GM13976 (cell line): ENCODE data around the gene EPS8L3.

Experiments used
- DNase-seq: peaks from one replicate; pipeline ENCODE4 v3.0.0; 2012; ENCODE audit warnings: low spot score
- CTCF ChIP-seq: IDR thresholded peaks from 2 replicates; pipeline ENCODE4 v1.5.1; 2012; ENCODE audit warnings: borderline replicate concordance, mild to moderate bottlenecking; ENCODE audit not compliant: insufficient read depth; ENCODE audit errors: extremely low read depth, missing control alignments, control extremely low read depth
- in situ Hi-C: fragments of 300-500 bp; cut with MboI; formaldehyde crosslinking; loops from one replicate; pipeline ENCODE4 v1.12.0; 2022; ENCODE audit warnings: low sequenced_read_pairs, mixed read lengths, inconsistent platforms; ENCODE audit not compliant: unreplicated experiment

Gene EPS8L3

DNA sequence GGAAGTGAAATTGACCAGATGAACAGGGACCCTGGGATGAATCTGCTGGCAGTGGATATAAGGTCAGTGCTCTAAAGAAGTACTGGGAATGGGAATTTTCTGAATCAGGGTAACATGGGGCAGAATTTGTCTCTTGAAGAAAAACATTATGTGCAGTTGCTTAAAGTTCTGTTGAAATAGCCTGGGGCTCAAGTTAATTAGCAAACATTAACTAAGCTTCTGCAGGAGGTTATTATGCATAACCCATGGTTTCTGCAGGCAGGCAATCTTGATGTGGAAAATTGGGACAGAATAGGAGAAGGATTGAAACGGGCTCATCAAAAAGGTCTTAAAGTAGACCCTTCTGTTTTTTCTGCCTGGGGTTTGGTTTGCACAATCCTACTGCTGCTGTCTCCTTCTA lies 37.7 kb downstream of the EPS8L3 start:
- TF ChIP-seq CTCF, result no peak
- DNase-seq, result no peak
- in situ Hi-C loops, result no loop called here

DNA sequence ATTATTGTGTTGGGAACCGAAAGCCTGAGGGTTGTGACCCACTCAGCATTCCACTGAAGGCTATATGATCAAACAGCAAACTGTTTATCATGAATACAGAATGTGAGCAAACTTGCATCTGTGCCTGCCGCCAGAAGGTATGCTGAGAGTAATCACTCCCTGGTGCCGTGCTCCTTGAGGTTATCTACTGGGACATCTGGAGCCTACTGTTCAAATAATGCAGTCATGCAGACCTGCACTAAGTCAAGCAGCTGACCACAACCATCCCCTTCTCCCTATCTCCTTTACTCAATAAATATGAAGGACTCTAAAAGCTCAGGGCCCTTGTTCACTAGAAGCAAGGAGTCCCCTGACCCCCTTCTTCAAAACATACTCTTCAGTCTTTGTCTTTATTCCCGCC lies 38.2 kb downstream of the EPS8L3 start:
- in situ Hi-C loops, result no loop called here
- no peak for TF ChIP-seq CTCF

DNA sequence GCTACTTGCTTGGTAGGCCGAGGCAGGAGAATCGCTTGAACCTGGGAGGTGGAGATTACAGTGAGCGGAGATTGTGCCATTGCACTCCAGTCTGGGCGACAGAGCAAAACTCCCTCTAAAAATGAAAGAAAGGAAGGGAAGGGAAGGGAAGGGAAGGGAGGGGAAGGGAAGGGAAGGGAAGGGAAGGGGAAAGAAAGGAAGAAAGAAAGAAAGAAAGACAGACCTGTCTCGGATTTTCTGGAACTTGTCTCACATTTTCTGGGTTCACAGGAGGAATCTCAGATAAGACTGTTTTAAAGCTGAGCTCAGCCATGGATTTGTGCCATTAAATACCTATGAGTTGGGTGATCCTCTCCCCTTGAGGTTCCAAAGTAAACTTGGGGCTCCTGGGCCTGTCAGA lies 38.8 kb downstream of the EPS8L3 start:
- in situ Hi-C loops, result no loop called here
- TF ChIP-seq CTCF, result no peak
- DNase-seq, result no peak

More for the DNA sequence above, 38.2 kb downstream of the EPS8L3 start:
- DNase-seq, result no peak

- in situ Hi-C loops, result no loop called here
- TF ChIP-seq CTCF, result no peak
- no peak for DNase-seq
Measured at GRCh38 chr1:109722908-109723691, 40.6 kb downstream of the EPS8L3 start.

DNA sequence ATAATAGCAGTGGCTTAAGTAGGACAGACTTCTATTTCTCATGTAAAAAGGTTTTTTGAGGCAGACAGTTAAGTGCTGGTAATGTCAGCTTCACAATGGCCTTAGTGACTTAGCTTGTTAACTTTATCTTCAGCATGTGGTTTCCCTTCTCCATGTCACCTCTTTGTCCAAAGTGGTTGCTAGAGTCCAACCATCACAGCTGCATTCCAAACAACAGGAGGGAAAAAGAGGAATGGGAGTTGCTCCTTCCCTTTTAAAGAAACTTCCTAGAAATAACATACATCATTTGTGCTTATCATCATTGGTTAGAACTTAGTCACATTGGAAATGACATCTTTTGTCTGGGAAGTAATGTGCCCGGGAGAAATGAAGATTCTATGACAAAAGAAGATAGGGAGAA lies 41.8 kb downstream of the EPS8L3 start:
- no peak for DNase-seq
- TF ChIP-seq CTCF, result no peak
- in situ Hi-C loops, result no loop called here

- no peak for DNase-seq
- in situ Hi-C loops, result no loop called here
- TF ChIP-seq CTCF, result no peak
Measured at GRCh38 chr1:109721042-109721441, 42.7 kb downstream of the EPS8L3 start.
